Measurements from ENCODE around the gene KCNK2.

- TF ChIP-seq CTCF (conservative IDR thresholded peaks at IDR 0.05) (no peak), ZFX (IDR thresholded peaks at IDR 0.05) (no peak)
These were observed 42.3 kb upstream of the KCNK2 start for GRCh38 chr1:215040190-215040589.

Data from C4-2B (cell line).